Cardiac muscle cell (in vitro differentiated cells and primary cell): ENCODE measurements around the gene TRMT1. TPM values are rescaled to one million over a fixed set of nuclear protein-coding genes. Genes with fewer than 3 reads are reported as not detected.

ENCODE experiments used
- DNase-seq, 2 donors: peaks; one replicate each; pipeline versions ENCODE4 v3.0.0 to v3.0.0-alpha.2; 2010 to 2017; ENCODE audit warnings: low read depth in 1 of 2, low spot score in 1 of 2
- H3K27ac ChIP-seq: fragments of 200-600 bp; sonication (generic); 2 replicates; pipeline ENCODE4 v1.5.1; 2016
- H3K27me3 ChIP-seq: fragments of 200-600 bp; sonication (generic); 2 replicates; pipeline ENCODE4 v1.6.0; 2016; ENCODE audit warnings: control low read depth
- H3K36me3 ChIP-seq: fragments of 200-600 bp; sonication (generic); 2 replicates; pipeline ENCODE4 v1.5.1; 2016; ENCODE audit warnings: control low read depth
- H3K4me1 ChIP-seq: fragments of 200-600 bp; sonication (generic); 2 replicates; pipeline ENCODE4 v1.8.1; 2017; ENCODE audit warnings: low read depth, mild to moderate bottlenecking, mixed run types
- H3K4me3 ChIP-seq: fragments of 200-600 bp; sonication (generic); 2 replicates; pipeline ENCODE4 v1.5.1; 2016; ENCODE audit warnings: mild to moderate bottlenecking
- H3K9me3 ChIP-seq: fragments of 200-600 bp; sonication (generic); 2 replicates; pipeline ENCODE4 v1.5.1; 2017; ENCODE audit warnings: low read depth, mild to moderate bottlenecking, control low read depth
- CTCF ChIP-seq: IDR thresholded peaks from 2 replicates; pipeline ENCODE4 v1.5.1; 2012; ENCODE audit warnings: low read depth, mild to moderate bottlenecking, low read length
- polyA plus RNA-seq: library from polyadenylated mRNA; unstranded; fragments of >200 nt; fragmentation: Nextera tagmentation; extraction: Ambion mirVana; gene quantifications from 2 replicates; pipeline ENCODE4 v1.2.1, GENCODE V29; 2016
- total RNA-seq: library from RNA; depleted of rRNA; stranded (reverse); fragments of >200 nt; gene quantifications from 2 replicates; pipeline ENCODE4 v1.2.3, GENCODE V29; 2016

TRMT1 gene
- total and polyA plus RNA-seq, 2 experiments from 2014 or later: 48.5 to 56.0 TPM

DNA sequence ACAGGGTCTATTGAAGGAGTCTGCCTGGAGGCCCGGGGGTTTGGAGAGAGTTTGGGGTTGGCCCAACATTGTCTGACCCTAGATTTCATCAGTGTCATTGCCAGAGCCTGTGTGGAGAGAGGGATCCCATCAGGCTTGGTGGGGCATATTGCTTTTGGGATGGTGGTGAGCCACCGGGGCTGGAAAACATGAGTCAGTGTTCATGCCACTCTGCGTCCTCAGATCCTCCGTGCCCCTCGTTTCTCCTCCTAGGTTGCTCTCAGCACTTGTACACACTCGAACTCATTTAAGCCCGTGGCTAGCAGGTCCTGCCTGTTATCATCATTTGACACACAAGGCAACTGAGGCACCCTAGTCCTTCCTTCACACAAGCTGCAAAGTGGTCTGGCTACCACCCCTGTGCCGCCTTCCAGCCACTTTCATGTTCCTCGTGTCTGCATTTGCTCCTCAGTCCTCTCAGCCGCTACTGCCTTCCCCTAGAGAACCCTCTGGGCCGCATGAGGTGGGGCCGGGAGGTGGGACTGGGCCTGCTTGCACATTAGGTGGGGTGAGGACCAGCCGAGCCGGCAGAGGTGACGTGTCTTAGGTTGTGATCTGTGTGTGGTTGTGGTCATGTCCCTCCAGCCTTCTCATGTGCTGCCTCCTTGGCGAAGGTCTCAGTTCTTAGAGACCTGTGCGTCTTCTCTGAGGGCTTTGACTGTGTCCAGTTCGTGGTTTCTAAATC lies 5.2 kb upstream of the TRMT1 start:
- no peak for TF ChIP-seq CTCF
- Histone ChIP-seq H3K27me3 (no peaks in the 10 kb centered on the region), H3K9me3 (no peaks in the 10 kb centered on the region), H3K4me1 (peaks cover 4% of the 10 kb centered on the region), H3K4me3 (no peak overlapping the region), H3K36me3 (no peaks in the 10 kb centered on the region), H3K27ac (peak overlapping the region; percentile 18)
- DNase-seq: no peak

DNA sequence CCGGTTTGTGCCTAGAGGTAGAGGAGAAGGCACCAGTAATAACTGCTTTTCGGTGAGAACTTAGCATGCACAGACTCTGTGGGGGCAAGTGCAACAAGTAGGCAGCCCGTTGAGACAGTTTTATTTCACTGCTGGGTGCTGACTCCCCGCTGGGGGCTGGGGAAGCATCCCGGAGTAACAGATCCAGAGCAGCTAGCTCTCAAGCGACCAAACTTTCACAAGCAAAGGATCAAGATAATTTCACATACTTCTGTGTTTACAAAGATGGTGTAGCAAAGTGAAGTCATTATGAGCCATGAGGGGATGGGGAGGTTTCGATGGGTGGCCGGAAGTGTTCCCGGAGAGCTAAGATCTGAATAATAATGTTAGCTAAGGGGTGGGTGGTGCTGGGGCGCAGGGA lies 4.3 kb upstream of the TRMT1 start:
- Histone ChIP-seq H3K36me3 (no peaks in the 10 kb centered on the region), H3K27ac (no peak overlapping the region), H3K9me3 (no peaks in the 10 kb centered on the region), H3K4me1 (peaks cover 4% of the 10 kb centered on the region), H3K27me3 (no peaks in the 10 kb centered on the region), H3K4me3 (no peak overlapping the region)
- peak in 1 of 2 donors; percentile 78 for DNase-seq
- no peak for TF ChIP-seq CTCF

- H3K27me3 ChIP-seq: no peaks in the 10 kb centered on the region
- peaks cover 11% of the 10 kb centered on the region for H3K4me1 ChIP-seq
- TF ChIP-seq CTCF: no peak
- no peak for DNase-seq
- no peak overlapping the region for H3K4me3 ChIP-seq
- H3K36me3 ChIP-seq: no peaks in the 10 kb centered on the region
- H3K27ac ChIP-seq: no peak overlapping the region
- no peaks in the 10 kb centered on the region for H3K9me3 ChIP-seq
Measured at GRCh38 chr19:13120031-13120430, 3.5 kb upstream of the TRMT1 start.

DNA sequence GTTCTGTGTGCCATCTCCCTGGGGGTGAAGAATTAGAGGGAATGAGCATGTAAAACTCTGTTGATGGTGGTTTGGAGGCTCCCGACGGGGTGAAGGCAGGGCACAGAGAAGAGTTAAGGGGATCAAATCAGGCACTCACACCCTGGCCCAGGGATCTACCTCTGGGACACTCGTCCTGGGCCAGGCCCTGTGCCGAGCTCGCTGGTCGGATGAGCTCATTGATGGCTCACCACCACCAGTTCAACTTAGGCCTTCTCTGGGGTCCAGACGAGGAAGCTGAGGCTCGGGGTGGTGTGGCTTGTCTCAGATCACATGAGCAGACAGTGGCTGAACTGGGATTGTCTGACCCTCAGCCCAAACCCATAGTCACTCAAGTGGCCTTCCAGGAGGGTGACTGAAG lies 3.1 kb upstream of the TRMT1 start:
- TF ChIP-seq CTCF: no peak
- H3K36me3 ChIP-seq: peaks cover 3% of the 10 kb centered on the region
- DNase-seq: no peak
- H3K27ac ChIP-seq: peak overlapping the region; percentile 48
- H3K4me1 ChIP-seq: peaks cover 11% of the 10 kb centered on the region
- no peaks in the 10 kb centered on the region for H3K9me3 ChIP-seq
- peak overlapping the region; percentile 99 for H3K4me3 ChIP-seq
- H3K27me3 ChIP-seq: no peaks in the 10 kb centered on the region

DNA sequence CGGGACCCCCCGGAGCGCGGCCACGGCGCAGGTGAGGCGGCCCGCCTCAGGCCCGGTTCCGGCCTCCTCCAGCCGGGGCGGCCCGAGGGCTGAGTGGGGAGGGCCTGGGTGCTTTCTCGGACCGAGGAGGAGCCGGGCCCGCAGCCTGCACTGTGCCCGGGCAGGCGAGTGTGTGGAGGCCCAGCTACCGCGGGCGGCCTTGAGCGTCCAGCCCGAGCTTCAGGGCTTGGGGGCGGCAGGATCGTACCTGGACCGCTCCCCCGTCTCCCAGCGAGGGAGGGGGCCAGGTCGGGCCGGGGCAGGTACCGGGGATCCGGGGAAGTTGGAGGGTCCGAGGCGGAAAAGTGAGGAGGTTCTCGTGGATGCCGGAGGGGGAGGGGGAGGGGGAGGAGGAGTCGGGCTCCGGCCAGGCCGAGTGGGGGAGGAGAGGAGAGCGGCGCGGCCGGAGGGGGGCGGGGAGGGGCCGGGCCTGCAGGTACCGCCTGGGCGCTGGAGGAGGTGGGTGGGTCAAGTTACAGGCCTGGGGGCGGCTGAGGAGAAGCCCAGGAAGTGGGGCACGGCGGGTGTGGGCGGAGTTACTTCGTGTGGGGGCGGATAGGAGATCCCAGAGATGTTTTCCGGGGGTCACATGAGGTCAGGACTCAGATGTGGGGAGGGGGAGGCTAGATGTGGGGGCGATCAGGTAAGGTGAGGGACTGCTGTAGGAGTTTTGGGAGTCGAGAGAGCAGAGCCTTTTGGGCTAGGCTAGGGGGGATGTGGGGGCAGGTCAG lies 2.1 kb upstream of the TRMT1 start:
- Histone ChIP-seq H3K27ac (peak overlapping the region; percentile 89), H3K4me3 (peak overlapping the region; percentile 99), H3K27me3 (no peaks in the 10 kb centered on the region), H3K36me3 (peaks cover 5% of the 10 kb centered on the region), H3K4me1 (peaks cover 11% of the 10 kb centered on the region), H3K9me3 (no peaks in the 10 kb centered on the region)
- TF ChIP-seq CTCF: no peak
- peak; percentile 64 to 84 for DNase-seq
